22Rv1 (cell line): ENCODE measurements around the gene HK2.

ENCODE experiments used
- CTCF ChIP-seq: fragments of 450-650 bp; IDR thresholded peaks from 2 replicates; pipeline ENCODE4 v1.5.1; 2017; ENCODE audit warnings: mild to moderate bottlenecking
- ZFX ChIP-seq: fragments of 450-650 bp; IDR thresholded peaks from 2 replicates; pipeline ENCODE4 v1.6.1; 2017; ENCODE audit warnings: antibody characterized with exemption, borderline replicate concordance

- no peak for TF ChIP-seq CTCF
- no peak for TF ChIP-seq ZFX
Observed at GRCh38 chr2:74930811-74931486, 97.0 kb downstream of the HK2 start.
